Fibroblast of peridontal ligament (primary cell): Measurements from ENCODE around the gene CTCF.

Experiments
- DNase-seq: peaks from one replicate; pipeline ENCODE4 v3.0.0-alpha.2; 2010; ENCODE audit errors: extremely low read depth

Gene CTCF

GRCh38 chr16:67651039-67651438 lies 88.7 kb downstream of the CTCF start:
- no peak for DNase-seq

GRCh38 chr16:67651847-67652246 lies 89.5 kb downstream of the CTCF start:
- DNase-seq = no peak

GRCh38 chr16:67652578-67653127 lies 90.3 kb downstream of the CTCF start:
- no peak for DNase-seq

- no peak for DNase-seq
Observed at GRCh38 chr16:67653128-67653788, 90.9 kb downstream of the CTCF start.

GRCh38 chr16:67653789-67654402 lies 91.6 kb downstream of the CTCF start:
- DNase-seq = no peak

GRCh38 chr16:67654403-67654911 lies 92.1 kb downstream of the CTCF start:
- DNase-seq = no peak

- no peak for DNase-seq
Observed at GRCh38 chr16:67655363-67655762, 93.0 kb downstream of the CTCF start.

GRCh38 chr16:67656344-67657016 lies 94.2 kb downstream of the CTCF start:
- no peak for DNase-seq

- DNase-seq = no peak
Observed at GRCh38 chr16:67657017-67657608, 94.8 kb downstream of the CTCF start.

- no peak for DNase-seq
Observed at GRCh38 chr16:67657751-67658518, 95.6 kb downstream of the CTCF start.

- no peak for DNase-seq
Observed at GRCh38 chr16:67658849-67659674, 96.7 kb downstream of the CTCF start.

GRCh38 chr16:67659675-67660563 lies 97.6 kb downstream of the CTCF start, which contains the start of gene ACD:
Gene ACD (minus strand): TSS chr16:67660260. CDS start chr16:67660220, 40 bp downstream.
- peak; percentile 84 for DNase-seq

- peak; percentile 94 for DNase-seq
Observed at GRCh38 chr16:67660564-67661028, 98.3 kb downstream of the CTCF start, which contains the start of gene PARD6A. Gene PARD6A (plus strand): TSS chr16:67660960. CDS start chr16:67661039, 79 bp downstream.

GRCh38 chr16:67661101-67661761 lies 98.9 kb downstream of the CTCF start:
- peak; percentile 38 for DNase-seq

GRCh38 chr16:67661886-67662652 lies 99.7 kb downstream of the CTCF start:
- no peak for DNase-seq

GRCh38 chr16:67662653-67663010 lies 100.3 kb downstream of the CTCF start:
- no peak for DNase-seq

- DNase-seq = no peak
Observed at GRCh38 chr16:67663151-67663876, 101.0 kb downstream of the CTCF start.
